Activated CD8-positive, alpha-beta memory T cell treated with anti-CD3 and anti-CD28 coated beads for 36 hours (primary cell): ENCODE data around the gene WDR54. TPM values are rescaled to one million over a fixed set of nuclear protein-coding genes. Genes with fewer than 3 reads are reported as not detected.

Source experiments
- CTCF ChIA-PET: fragments of 350-600 bp; sonication (Branson Sonifier 250); formaldehyde crosslinking; loops from one replicate; lab custom pipeline; 2021; ENCODE audit warnings: antibody characterized with exemption; lab: Charles Lee
- POLR2A ChIA-PET: fragments of 350-600 bp; sonication (Branson Sonifier 250); formaldehyde crosslinking; loops from one replicate; lab custom pipeline; 2021; ENCODE audit warnings: antibody characterized with exemption; lab: Charles Lee
- total RNA-seq, 2 experiments: library from RNA; stranded (reverse); gene quantifications; one replicate each; pipeline ENCODE4 v1.2.3, GENCODE V29; 2021

WDR54 gene
- total RNA-seq, 2 experiments from 2014 or later, result 101 to 102 TPM

DNA sequence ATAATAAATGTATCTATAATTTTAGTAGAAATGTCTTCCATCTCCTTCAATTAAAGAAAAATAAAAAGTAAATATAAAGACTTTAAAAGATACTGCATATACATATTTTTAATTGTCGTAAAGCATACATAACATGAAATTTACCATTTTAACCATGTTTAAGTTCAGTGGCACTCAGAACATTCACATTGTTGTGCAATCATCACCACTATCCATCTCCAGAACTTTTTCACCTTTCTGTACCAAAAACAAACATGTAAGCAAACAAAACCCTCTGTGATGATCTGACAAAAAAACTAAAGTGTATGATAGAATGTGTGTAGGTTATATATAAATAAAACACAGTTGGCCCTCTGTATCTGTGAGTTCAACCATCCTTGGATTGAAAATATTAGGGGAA, 28.0 kb upstream of the WDR54 start:
- ChIA-PET CTCF (no interaction called here), POLR2A (no interaction called here)

DNA sequence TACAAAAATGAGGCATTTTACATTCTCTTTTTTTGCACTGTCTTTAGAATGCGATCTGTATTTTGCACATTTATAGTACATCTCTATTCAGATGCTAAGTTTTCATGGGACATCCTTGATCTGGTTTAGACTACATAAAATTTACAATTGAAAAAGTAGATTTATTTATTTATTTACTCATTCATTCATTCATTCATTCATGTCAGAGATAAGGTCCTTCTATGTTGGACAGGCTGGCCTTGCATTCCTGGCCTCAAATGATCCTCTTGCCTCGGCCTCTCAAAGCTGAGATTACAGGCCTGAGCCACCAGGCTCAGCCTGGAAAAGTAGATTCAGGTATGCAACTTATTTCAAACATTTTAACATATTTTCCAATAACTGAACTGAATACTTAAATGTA, 25.4 kb upstream of the WDR54 start:
- ChIA-PET CTCF (no interaction called here), POLR2A (no interaction called here)

DNA sequence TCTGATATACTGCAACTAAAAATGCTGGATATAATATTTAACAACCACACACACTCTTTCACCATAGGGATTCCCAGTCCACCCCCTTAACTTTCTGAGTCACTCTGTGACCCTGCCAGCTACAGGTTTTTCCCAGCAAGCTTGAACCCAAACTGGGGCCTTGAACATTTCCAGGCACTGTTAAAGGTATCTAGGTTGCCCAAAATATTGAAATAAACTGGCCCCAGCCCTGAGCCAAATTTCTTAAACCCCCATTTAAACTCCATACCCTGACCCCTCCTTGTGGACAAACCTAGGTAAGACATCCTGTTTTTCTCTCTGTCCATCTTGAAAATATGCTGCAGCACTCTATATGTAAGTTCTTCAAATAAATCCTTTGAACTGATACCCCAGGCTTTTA, 21.7 kb upstream of the WDR54 start:
- CTCF ChIA-PET, result interaction anchor here (0.7 to 2.1 kb wide), 3 partner anchors 32 to 151 kb away, joined by 3 to 6 read pairs (median 3); no protein-coding TSS in a partner anchor
- POLR2A ChIA-PET, result no interaction called here

- ChIA-PET POLR2A (no interaction called here), CTCF (interaction anchor here (1.7 kb wide), 1 partner anchor 11 kb away, joined by 5 read pairs; no protein-coding TSS in a partner anchor)
Observed at GRCh38 chr2:74401891-74402290, 19.6 kb upstream of the WDR54 start.

DNA sequence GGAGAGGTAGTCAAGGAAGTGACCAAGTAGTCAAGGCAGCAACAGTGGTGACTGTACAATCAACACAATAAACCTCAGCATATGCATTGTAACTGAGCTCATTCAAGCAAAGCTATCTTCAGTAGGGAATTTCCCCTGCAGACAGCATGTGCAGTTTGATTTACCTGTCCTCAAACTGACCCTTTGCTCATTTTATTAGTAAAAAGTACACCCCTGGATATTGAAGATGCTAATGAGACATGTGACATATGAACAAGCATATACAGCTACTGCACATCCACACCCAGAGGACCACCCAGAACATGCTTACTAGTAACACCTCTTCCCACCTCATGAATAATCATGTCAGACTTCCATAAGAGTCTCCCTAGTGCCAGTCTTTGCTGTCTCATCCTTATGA, 15.5 kb upstream of the WDR54 start:
- CTCF ChIA-PET, result no interaction called here

GRCh38 chr2:74407682-74408081, 13.8 kb upstream of the WDR54 start:
- CTCF ChIA-PET, result no interaction called here
- POLR2A ChIA-PET, result no interaction called here

More for the DNA sequence above, 15.5 kb upstream of the WDR54 start:
- POLR2A ChIA-PET, result no interaction called here

DNA sequence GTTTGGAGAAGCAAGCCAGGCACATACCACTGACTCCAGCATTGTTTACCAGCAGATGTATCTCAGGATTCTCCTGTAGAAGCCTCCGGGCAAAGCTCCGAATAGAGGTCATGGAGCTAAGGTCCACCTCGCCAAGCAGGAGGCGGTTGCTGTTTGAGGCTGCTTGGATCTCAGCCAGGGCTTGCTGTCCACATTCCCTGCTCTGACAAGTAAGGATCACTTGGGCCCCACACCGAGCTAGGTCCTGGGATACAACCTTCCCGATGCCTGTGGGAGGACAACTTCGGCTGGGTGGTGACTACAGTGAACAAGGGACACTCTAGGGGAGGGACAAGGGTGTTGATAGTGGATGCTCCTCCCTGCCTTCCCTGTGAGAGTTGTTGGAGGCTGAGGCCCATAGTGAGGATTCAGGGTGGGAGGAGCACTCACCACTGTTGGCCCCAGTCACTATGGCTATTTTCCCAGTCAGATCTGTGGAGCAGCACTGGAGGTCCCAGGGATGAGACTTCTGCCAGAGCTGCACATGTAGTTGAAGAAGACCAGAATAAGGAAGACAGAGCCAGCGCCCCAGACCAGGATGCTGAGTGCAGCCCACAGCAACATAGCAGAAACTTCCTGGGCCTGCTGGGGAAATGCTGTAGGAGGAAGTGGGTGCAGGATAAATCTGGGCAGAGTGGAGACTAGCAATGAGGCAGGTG, 8.4 kb upstream of the WDR54 start:
- ChIA-PET POLR2A (no interaction called here), CTCF (no interaction called here)

DNA sequence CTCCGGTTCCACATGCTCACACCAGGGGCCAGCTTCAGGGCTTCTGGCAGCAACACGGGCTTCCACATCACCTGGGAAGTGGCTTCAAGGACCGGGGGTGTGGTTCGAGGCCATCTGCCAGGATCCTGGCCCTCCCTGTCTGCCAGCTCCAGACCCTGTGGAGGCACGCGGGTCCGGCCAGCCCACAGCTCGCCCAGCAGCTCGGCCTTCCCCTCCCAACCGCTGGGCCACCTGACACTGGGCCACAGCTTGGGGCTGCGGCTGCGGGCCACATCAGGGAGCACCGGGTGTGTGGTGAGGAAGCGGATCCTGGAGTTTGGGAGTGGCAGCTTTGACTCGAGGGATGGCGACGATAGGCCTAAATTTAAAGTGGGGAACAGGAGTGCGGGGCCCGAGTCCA, 7.1 kb upstream of the WDR54 start:
- POLR2A ChIA-PET, result no interaction called here
- CTCF ChIA-PET, result interaction anchor here (0.9 kb wide), 1 partner anchor 22 kb away, joined by 9 read pairs; no protein-coding TSS in a partner anchor

- ChIA-PET POLR2A (no interaction called here), CTCF (interaction anchor here (0.9 kb wide), 1 partner anchor 23 kb away, joined by 9 read pairs; no protein-coding TSS in a partner anchor)
Observed at GRCh38 chr2:74414881-74415761, 6.4 kb upstream of the WDR54 start.

DNA sequence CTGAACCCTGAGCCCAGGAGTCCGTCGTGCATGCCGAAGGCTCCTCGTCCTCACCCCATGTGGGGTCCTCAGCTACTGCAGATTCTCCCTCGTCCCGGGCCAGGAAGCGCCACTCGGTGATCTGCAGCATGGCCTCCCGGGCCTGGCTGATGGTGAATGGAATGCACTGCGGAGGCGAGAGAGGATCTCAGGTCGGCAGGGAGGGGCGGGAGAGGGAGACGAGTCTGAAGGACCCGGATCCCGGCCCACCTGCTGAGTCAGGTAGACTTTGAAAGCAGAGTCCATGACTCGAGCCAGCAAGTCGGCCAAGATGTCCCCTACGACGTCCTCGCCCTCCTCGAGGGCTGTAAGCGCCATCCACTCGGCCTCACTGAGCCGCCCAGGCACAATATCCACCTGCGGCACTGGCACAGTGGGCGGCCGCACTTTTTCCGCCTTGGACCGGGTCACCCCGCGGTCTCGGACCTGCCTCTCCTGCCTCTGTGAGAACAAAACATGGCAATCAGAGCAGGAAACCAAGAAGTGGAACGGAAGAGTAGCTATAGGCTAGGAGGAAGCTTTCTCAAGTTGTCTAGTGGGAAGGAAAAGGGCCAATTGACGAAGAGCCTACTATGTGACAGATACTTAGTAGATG, 5.7 kb upstream of the WDR54 start:
- CTCF ChIA-PET, result no interaction called here
- POLR2A ChIA-PET, result no interaction called here

DNA sequence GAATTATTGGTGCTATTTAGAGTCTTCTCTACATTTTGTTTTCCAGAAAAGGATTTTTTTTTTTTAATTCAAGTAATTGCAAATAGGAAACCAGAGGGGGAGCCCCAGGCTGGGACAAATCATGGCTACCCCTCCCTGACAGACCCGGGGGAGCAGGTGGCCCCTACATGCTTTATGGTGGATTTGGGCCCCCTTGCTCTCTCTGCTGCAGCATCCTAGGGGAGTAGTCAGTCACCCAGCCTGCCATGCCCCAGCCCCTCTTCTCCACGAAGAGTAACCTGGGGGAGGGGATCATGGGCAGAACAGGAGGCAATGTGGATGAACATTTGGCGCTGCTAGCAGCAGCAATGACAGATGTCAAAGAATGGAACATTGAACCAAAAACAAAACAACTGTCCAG, 4.8 kb upstream of the WDR54 start:
- CTCF ChIA-PET, result no interaction called here
- POLR2A ChIA-PET, result no interaction called here

- CTCF ChIA-PET, result no interaction called here
- POLR2A ChIA-PET, result no interaction called here
Observed at GRCh38 chr2:74417197-74417596, 4.3 kb upstream of the WDR54 start.

- POLR2A ChIA-PET, result no interaction called here
- CTCF ChIA-PET, result no interaction called here
Observed at GRCh38 chr2:74417763-74418162, 3.8 kb upstream of the WDR54 start.

GRCh38 chr2:74418312-74418711, 3.2 kb upstream of the WDR54 start:
- POLR2A ChIA-PET, result no interaction called here
- CTCF ChIA-PET, result interaction anchor here (0.9 kb wide), 1 partner anchor 53 kb away, joined by 3 read pairs; no protein-coding TSS in a partner anchor

DNA sequence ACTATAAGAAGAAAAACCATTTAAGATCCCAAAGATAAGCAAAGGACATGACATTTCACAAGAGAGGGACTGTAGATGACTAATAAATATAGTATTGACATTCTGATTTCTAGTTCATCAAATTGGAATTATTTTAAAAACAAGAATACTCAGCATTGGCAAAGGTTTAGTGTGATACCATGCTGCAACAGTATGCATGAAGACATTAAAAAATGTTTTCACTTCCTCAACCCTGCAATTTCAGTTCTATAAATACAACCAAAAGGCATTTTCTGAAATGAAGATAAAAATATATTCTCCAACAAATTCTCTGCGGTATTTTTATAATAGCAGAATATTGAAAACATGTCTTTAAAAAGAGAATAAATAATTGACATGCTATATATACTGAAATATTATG, 2.2 kb upstream of the WDR54 start:
- CTCF ChIA-PET, result interaction anchor here (0.9 kb wide), 1 partner anchor 52 kb away, joined by 3 read pairs; no protein-coding TSS in a partner anchor

GRCh38 chr2:74420006-74420405, 1.5 kb upstream of the WDR54 start:
- ChIA-PET CTCF (no interaction called here), POLR2A (no interaction called here)

More for the DNA sequence above, 2.2 kb upstream of the WDR54 start:
- POLR2A ChIA-PET, result no interaction called here

- CTCF ChIA-PET, result interaction anchor here (0.6 to 0.7 kb wide), 2 partner anchors 170 to 419 kb away, joined by 3 to 4 read pairs; no protein-coding TSS in a partner anchor
Observed at GRCh38 chr2:74420443-74421103, 957 bp upstream of the WDR54 start.

GRCh38 chr2:74423231-74424095, 1.9 kb downstream of the WDR54 start:
- ChIA-PET POLR2A (no interaction called here), CTCF (no interaction called here)

More at GRCh38 chr2:74420443-74421103, 957 bp upstream of the WDR54 start:
- POLR2A ChIA-PET, result interaction anchor here (0.9 to 1.0 kb wide), 3 partner anchors 29 to 38 kb away, joined by 3 to 5 read pairs (median 3); partner anchors contain the start of gene WBP1
